ENCODE measurements around the gene ACTL6B. TPM values are rescaled to one million over a fixed set of nuclear protein-coding genes. Genes with fewer than 3 reads are reported as not detected.

Gene ACTL6B
- total and polyA plus RNA-seq, 2 of the 13 experiments (the other 11 are each of a cell fraction or from before 2014, with no cell fraction given), result not detected

- TF ChIP-seq ZNF883 (CRISPR knock-in tag; IDR thresholded peaks at IDR 0.05; ENCODE audit: not compliant biosample characterization), result no peak
- TF ChIP-seq MTF1 (CRISPR knock-in tag; IDR thresholded peaks at IDR 0.05), result no peak
- TF ChIP-seq ZNF543 (CRISPR knock-in tag; IDR thresholded peaks at IDR 0.05), result no peak
- peak; percentile 10; the same call in 1 of the 2 replicates for TF ChIP-seq NR2F6 (IDR thresholded peaks at IDR 0.05)
- no peak for TF ChIP-seq NR2F6 (CRISPR knock-in tag; IDR thresholded peaks at IDR 0.05)
- no peak for TF ChIP-seq TRAFD1 (CRISPR knock-in tag; IDR thresholded peaks at IDR 0.05; ENCODE audit: borderline replicate concordance)
- TF ChIP-seq HDAC2 (CRISPR knock-in tag; IDR thresholded peaks at IDR 0.05), result no peak
- TF ChIP-seq HNF1B (CRISPR knock-in tag; IDR thresholded peaks at IDR 0.05), result 0 out of 2 replicates have a peak, but pooled peaks have one; percentile 19
- TF ChIP-seq NFYB (CRISPR knock-in tag; IDR thresholded peaks at IDR 0.05), result no peak
- no peak for TF ChIP-seq RXRA (CRISPR knock-in tag; IDR thresholded peaks at IDR 0.05)
- no peak for TF ChIP-seq RNF219 (CRISPR knock-in tag; IDR thresholded peaks at IDR 0.05)
- no peak; the same call in 1 of the 2 replicates for TF ChIP-seq KDM2A (CRISPR knock-in tag; IDR thresholded peaks at IDR 0.05; ENCODE audit: borderline replicate concordance, low read depth)
- no peak for TF ChIP-seq TRIM24 (CRISPR knock-in tag; IDR thresholded peaks at IDR 0.05)
- peak; percentile 94 for TF ChIP-seq ZNF263 (CRISPR knock-in tag; IDR thresholded peaks at IDR 0.05)
- no peak for TF ChIP-seq ZNF17 (CRISPR knock-in tag; IDR thresholded peaks at IDR 0.05)
- no peak for TF ChIP-seq ZBED4 (CRISPR knock-in tag; IDR thresholded peaks at IDR 0.05; ENCODE audit: borderline replicate concordance)
- TF ChIP-seq PHF20 (CRISPR knock-in tag; IDR thresholded peaks at IDR 0.05), result no peak
- no peak for TF ChIP-seq AHR (CRISPR knock-in tag; IDR thresholded peaks at IDR 0.05)
- no peak for TF ChIP-seq ZFP36L2 (CRISPR knock-in tag; IDR thresholded peaks at IDR 0.05)
- no peak; the same call in none of the 2 replicates for TF ChIP-seq DMAP1 (CRISPR knock-in tag; IDR thresholded peaks at IDR 0.05)
- no peak for TF ChIP-seq NRL (CRISPR knock-in tag; IDR thresholded peaks at IDR 0.05; ENCODE audit: borderline replicate concordance)
- TF ChIP-seq ZNF121 (CRISPR knock-in tag; IDR thresholded peaks at IDR 0.05), result no peak
- no peak for TF ChIP-seq MATR3 (CRISPR knock-in tag; IDR thresholded peaks at IDR 0.05)
These were observed 14.3 kb downstream of the ACTL6B start (continued) for GRCh38 chr7:100641860-100642533.
